SU-DHL-6 (cell line): ENCODE measurements around the gene CFC1B.
"Not testable (repeated sequence)": the region's sequence is repeated elsewhere in the genome, so short reads cannot be mapped to it uniquely, and the experiment has no call there.

Experiments used
- H2AFZ ChIP-seq: fragments of 200-600 bp; sonication (generic); 2 replicates; pipeline ENCODE4 v1.6.1; 2014; ENCODE audit warnings: low read depth, mild to moderate bottlenecking, moderate library complexity, mixed read lengths, antibody characterized with exemption, low read length; ENCODE audit not compliant: severe bottlenecking
- H3F3A ChIP-seq: fragments of 200-600 bp; shearing (Covaris generic); 2 replicates; pipeline ENCODE4 v1.6.0; 2016; ENCODE audit warnings: antibody characterized with exemption, mild to moderate bottlenecking; ENCODE audit not compliant: insufficient read depth
- H3K27ac ChIP-seq: fragments of 200-600 bp; sonication (generic); 2 replicates; pipeline ENCODE4 v1.5.1; 2016; ENCODE audit warnings: low read depth, mild to moderate bottlenecking, low read length, moderate library complexity, mixed read lengths
- H3K27me3 ChIP-seq: fragments of 200-600 bp; sonication (generic), shearing (Covaris generic); 2 replicates; pipeline ENCODE4 v1.6.0; 2014; ENCODE audit warnings: mild to moderate bottlenecking, low read length
- H3K36me3 ChIP-seq: fragments of 200-600 bp; sonication (generic); 2 replicates; pipeline ENCODE4 v1.6.1; 2014; ENCODE audit warnings: mild to moderate bottlenecking, low read length, mixed read lengths
- H3K4me2 ChIP-seq: fragments of 300-600, 200-600 bp; shearing (Covaris generic), sonication (generic); 2 replicates; pipeline ENCODE4 v1.6.0; 2014; ENCODE audit warnings: low read length, low read depth, mild to moderate bottlenecking; ENCODE audit not compliant: poor library complexity, severe bottlenecking
- H3K4me3 ChIP-seq: fragments of 200-600 bp; sonication (generic); 2 replicates; pipeline ENCODE4 v1.5.1; 2014; ENCODE audit warnings: antibody characterized with exemption, low read length, mild to moderate bottlenecking, mixed read lengths; ENCODE audit not compliant: insufficient read depth, poor library complexity, severe bottlenecking
- H3K79me2 ChIP-seq: fragments of 200-600 bp; sonication (generic); 2 replicates; pipeline ENCODE4 v1.6.1; 2014; ENCODE audit warnings: mild to moderate bottlenecking, low read length, moderate library complexity; ENCODE audit not compliant: insufficient read depth
- H3K9ac ChIP-seq: fragments of 200-600 bp; sonication (generic); 2 replicates; pipeline ENCODE4 v1.7.0; 2014; ENCODE audit warnings: mild to moderate bottlenecking, low read length
- H3K9me2 ChIP-seq: fragments of 200-600 bp; sonication (generic); replicated peaks from 2 replicates; pipeline ENCODE4 v1.6.1; 2014; ENCODE audit warnings: low read length; ENCODE audit not compliant: insufficient read depth
- H3K9me3 ChIP-seq: fragments of 200-600 bp; sonication (generic); 2 replicates; pipeline ENCODE4 v1.6.1; 2014; ENCODE audit warnings: low read length, mixed read lengths; ENCODE audit not compliant: insufficient read depth
- H4K20me1 ChIP-seq: fragments of 200-600 bp; sonication (generic); 2 replicates; pipeline ENCODE4 v1.6.1; 2014; ENCODE audit warnings: low read depth, mild to moderate bottlenecking, antibody characterized with exemption, low read length, moderate library complexity, mixed read lengths

The CFC1B gene

GRCh38 chr2:130520992-130521391 is at the start of gene CFC1B:
TSS of gene CFC1B (plus strand) at chr2:130521222. CDS start at chr2:130521485, 263 bp downstream.
- H3K79me2 ChIP-seq, H3K27ac ChIP-seq, H3K9me3 ChIP-seq, H3K27me3 ChIP-seq, H3K36me3 ChIP-seq, H4K20me1 ChIP-seq, H3K4me2 ChIP-seq, H3K9me2 ChIP-seq, H3K4me3 ChIP-seq, H2AFZ ChIP-seq, H3K9ac ChIP-seq, H3F3A ChIP-seq: not testable (repeated sequence)

GRCh38 chr2:130491073-130491472 is 29.9 kb upstream of the CFC1B start:
- H3K79me2 ChIP-seq, H3K4me3 ChIP-seq, H3F3A ChIP-seq, H3K27me3 ChIP-seq, H4K20me1 ChIP-seq, H3K36me3 ChIP-seq, H3K4me2 ChIP-seq, H2AFZ ChIP-seq, H3K9me2 ChIP-seq, H3K9me3 ChIP-seq, H3K27ac ChIP-seq, H3K9ac ChIP-seq: not testable (repeated sequence)

GRCh38 chr2:130509228-130509627 is 11.8 kb upstream of the CFC1B start, which contains the start of gene POTEI:
TSS of gene POTEI (minus strand) at chr2:130509328. CDS start at chr2:130509235, 93 bp downstream.
- not testable (repeated sequence) for H2AFZ ChIP-seq, H3K79me2 ChIP-seq, H3F3A ChIP-seq, H4K20me1 ChIP-seq, H3K36me3 ChIP-seq, H3K9ac ChIP-seq, H3K4me3 ChIP-seq, H3K27me3 ChIP-seq, H3K4me2 ChIP-seq, H3K27ac ChIP-seq, H3K9me3 ChIP-seq, H3K9me2 ChIP-seq

- H3K27me3 ChIP-seq, H3F3A ChIP-seq, H3K9me3 ChIP-seq, H3K4me2 ChIP-seq, H3K79me2 ChIP-seq, H3K9ac ChIP-seq, H2AFZ ChIP-seq, H3K9me2 ChIP-seq, H4K20me1 ChIP-seq, H3K36me3 ChIP-seq, H3K27ac ChIP-seq, H3K4me3 ChIP-seq: not testable (repeated sequence)
Measured at GRCh38 chr2:130510807-130511746, 9.9 kb upstream of the CFC1B start.

- not testable (repeated sequence) for H3F3A ChIP-seq, H3K9me3 ChIP-seq, H4K20me1 ChIP-seq, H3K9ac ChIP-seq, H3K27me3 ChIP-seq, H2AFZ ChIP-seq, H3K27ac ChIP-seq, H3K4me2 ChIP-seq, H3K36me3 ChIP-seq, H3K9me2 ChIP-seq, H3K4me3 ChIP-seq, H3K79me2 ChIP-seq
Measured at GRCh38 chr2:130511747-130512451, 9.1 kb upstream of the CFC1B start.

GRCh38 chr2:130518516-130519106 is 2.4 kb upstream of the CFC1B start:
- not testable (repeated sequence) for H3K9ac ChIP-seq, H3K27me3 ChIP-seq, H3K79me2 ChIP-seq, H3K27ac ChIP-seq, H2AFZ ChIP-seq, H3K36me3 ChIP-seq, H3K4me2 ChIP-seq, H3F3A ChIP-seq, H3K9me2 ChIP-seq, H3K4me3 ChIP-seq, H4K20me1 ChIP-seq, H3K9me3 ChIP-seq

- not testable (repeated sequence) for H3K9me3 ChIP-seq, H3K4me2 ChIP-seq, H3K36me3 ChIP-seq, H3F3A ChIP-seq, H2AFZ ChIP-seq, H3K9ac ChIP-seq, H3K27me3 ChIP-seq, H3K27ac ChIP-seq, H3K79me2 ChIP-seq, H4K20me1 ChIP-seq, H3K4me3 ChIP-seq, H3K9me2 ChIP-seq
Measured at GRCh38 chr2:130522390-130522789, 1.4 kb downstream of the CFC1B start.
